ENCODE measurements around the gene IL3. TPM values are rescaled to one million over a fixed set of nuclear protein-coding genes. Genes with fewer than 3 reads are reported as not detected.

IL3 gene
- total RNA-seq, 4 donors from 2014 or later = not detected

DNA sequence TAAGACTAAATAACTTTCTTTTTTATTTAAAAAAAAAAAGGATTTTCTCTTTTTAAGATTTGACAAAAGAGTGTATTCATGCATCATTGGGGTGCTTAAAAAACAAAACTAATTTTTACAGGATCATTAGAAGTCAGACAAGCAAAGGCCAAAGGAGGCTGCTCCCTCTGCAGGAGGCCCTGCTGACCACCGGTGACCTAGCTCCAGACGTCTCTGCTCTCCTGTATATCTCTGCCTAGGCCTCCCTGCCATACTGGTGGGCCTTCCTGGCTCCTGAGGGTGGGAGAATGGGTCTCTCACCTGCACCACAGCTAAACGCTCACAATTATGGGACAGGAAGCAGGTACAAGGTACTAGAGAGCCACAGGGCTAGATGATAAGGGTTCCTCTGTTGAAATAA, 49.7 kb downstream of the IL3 start:
- no peaks in the 10 kb centered on the region for H3K27me3 ChIP-seq
- DNase-seq = no peak
- intact Hi-C loops (cut with DNase I) = no loop called here
- H3K4me1 ChIP-seq = no peaks in the 10 kb centered on the region
- TF ChIP-seq CTCF (IDR thresholded peaks at IDR 0.05) (no peak), POLR2A (IDR thresholded peaks at IDR 0.05) (no peak)
- no peak overlapping the region for H3K27ac ChIP-seq
- 72% methylated on average over 3 of the region's 3 CpGs for WGBS, 2 donors
- H3K9me3 ChIP-seq = no peaks in the 10 kb centered on the region
- H3K4me3 ChIP-seq (replicated peaks in 1 of 3) = no peak overlapping the region
- no peaks in the 10 kb centered on the region for H3K36me3 ChIP-seq

- intact Hi-C loops (cut with DNase I) = no loop called here
- no peak overlapping the region for H3K4me3 ChIP-seq (replicated peaks in 1 of 3)
- H3K27me3 ChIP-seq = no peaks in the 10 kb centered on the region
- no peaks in the 10 kb centered on the region for H3K9me3 ChIP-seq
- TF ChIP-seq CTCF (IDR thresholded peaks at IDR 0.05) (no peak), POLR2A (IDR thresholded peaks at IDR 0.05) (no peak)
- H3K27ac ChIP-seq = no peak overlapping the region
- DNase-seq = no peak
- H3K4me1 ChIP-seq = no peaks in the 10 kb centered on the region
- H3K36me3 ChIP-seq = no peaks in the 10 kb centered on the region
These were observed 50.5 kb downstream of the IL3 start for GRCh38 chr5:132110930-132111329.

DNA sequence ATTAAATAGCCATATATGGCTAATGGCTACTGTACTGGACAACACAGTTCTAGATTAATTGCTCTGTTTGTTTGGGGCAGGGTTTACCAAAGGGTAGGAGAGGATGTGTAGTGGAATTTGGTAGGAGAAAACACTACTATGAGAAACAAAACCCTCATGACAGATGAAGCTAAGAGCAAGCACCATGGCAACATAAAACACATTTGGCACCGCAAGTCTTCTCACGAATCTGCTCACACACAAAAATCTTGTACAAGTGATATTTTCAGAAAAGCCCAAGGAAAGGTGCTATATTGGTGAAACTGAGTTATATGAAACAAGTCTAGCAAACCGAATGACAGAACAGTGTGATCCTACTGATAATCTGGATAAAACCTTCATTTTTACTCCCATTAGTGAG, 51.7 kb downstream of the IL3 start:
- TF ChIP-seq POLR2A (IDR thresholded peaks at IDR 0.05) (no peak), CTCF (IDR thresholded peaks at IDR 0.05) (no peak)
- Histone ChIP-seq H3K4me3 (replicated peaks in 1 of 3) (no peak overlapping the region), H3K4me1 (no peaks in the 10 kb centered on the region), H3K27me3 (no peaks in the 10 kb centered on the region), H3K36me3 (no peaks in the 10 kb centered on the region), H3K27ac (no peak overlapping the region), H3K9me3 (no peaks in the 10 kb centered on the region)
- intact Hi-C loops (cut with DNase I) = no loop called here
- DNase-seq = no peak
- WGBS, 2 donors = 88 to 89% methylated on average over 3 of the region's 3 CpGs

Small RNAs within 50 kb of the gene (small RNA-seq; reads per million reads assigned to genes)
- not detected for gene RF00285

Other genes starting within 250 kb of the IL3 start
- gene MEIKIN, start 115.0 kb upstream of the IL3 start, total RNA-seq = not detected
- 1 to 10 TPM in 3 of 4 donors, under 1 TPM in 1; 0.71 to 6.2 (median 1.2) TPM for gene ACSL6, start 49.0 kb upstream of the IL3 start, total RNA-seq
- gene CSF2, start 13.1 kb downstream of the IL3 start, total RNA-seq = not detected
- gene P4HA2, start 167.2 kb downstream of the IL3 start, total RNA-seq = 10 to 100 TPM; 21.3 to 32.0 (median 29.6) TPM
- gene PDLIM4, start 197.0 kb downstream of the IL3 start, total RNA-seq = 10 to 100 TPM in 2 of 4 donors, 1 to 10 TPM in 2; 6.0 to 25.4 (median 13.3) TPM
- gene SLC22A4, start 233.7 kb downstream of the IL3 start, total RNA-seq = under 1 TPM in 2 of 4 donors, not detected in 2; 0.54 to 0.78 TPM

Data from thyroid gland (tissue), 4 donors.